ENCODE results near the gene RCHY1. TPM values are rescaled to one million over a fixed set of nuclear protein-coding genes. Genes with fewer than 3 reads are reported as not detected.

RCHY1 gene
- total and polyA plus RNA-seq, 8 donors, result 5.8 to 36.0 (median 15.6) TPM

DNA sequence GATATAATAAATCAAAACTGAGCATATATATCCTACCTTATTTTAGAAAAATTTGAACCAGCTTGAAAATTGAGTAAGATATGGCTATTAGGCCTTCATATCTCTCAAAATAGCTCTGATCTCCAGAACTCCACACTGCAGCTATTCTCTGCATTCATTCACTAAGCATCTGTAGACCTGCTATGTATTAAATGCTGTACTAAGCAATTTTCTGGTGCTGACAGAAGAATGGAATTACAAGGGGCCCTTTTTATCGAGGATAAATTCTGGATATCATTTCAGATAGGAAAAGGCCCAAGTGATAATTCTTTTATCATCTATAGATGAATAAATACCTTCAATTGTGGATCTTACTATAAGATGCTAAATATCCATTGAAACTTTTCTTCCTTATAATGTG, 1.9 kb upstream of the RCHY1 start:
- H3K36me3 ChIP-seq, result peaks cover 5 to 35% (median 29%) of the 10 kb centered on the region in 4 donors
- no peak overlapping the region for H3K27ac ChIP-seq
- H3K27me3 ChIP-seq, result no peaks in the 10 kb centered on the region
- no peak overlapping the region for H3K4me3 ChIP-seq
- intact Hi-C loops (cut with DNase I; ENCODE audit: low total_unique reads), result no loop called here
- peaks cover 27 to 46% (median 40%) of the 10 kb centered on the region in 4 donors for H3K4me1 ChIP-seq
- WGBS, 5 donors, result 74 to 92% (median 86%) methylated on average over 1 of the region's 1 CpG
- TF ChIP-seq EP300 (IDR thresholded peaks at IDR 0.05), result no peak
- TF ChIP-seq POLR2A (IDR thresholded peaks at IDR 0.05), result no peak
- no peak for TF ChIP-seq POLR2AphosphoS5 (IDR thresholded peaks at IDR 0.05)
- TF ChIP-seq, protein P1, sequence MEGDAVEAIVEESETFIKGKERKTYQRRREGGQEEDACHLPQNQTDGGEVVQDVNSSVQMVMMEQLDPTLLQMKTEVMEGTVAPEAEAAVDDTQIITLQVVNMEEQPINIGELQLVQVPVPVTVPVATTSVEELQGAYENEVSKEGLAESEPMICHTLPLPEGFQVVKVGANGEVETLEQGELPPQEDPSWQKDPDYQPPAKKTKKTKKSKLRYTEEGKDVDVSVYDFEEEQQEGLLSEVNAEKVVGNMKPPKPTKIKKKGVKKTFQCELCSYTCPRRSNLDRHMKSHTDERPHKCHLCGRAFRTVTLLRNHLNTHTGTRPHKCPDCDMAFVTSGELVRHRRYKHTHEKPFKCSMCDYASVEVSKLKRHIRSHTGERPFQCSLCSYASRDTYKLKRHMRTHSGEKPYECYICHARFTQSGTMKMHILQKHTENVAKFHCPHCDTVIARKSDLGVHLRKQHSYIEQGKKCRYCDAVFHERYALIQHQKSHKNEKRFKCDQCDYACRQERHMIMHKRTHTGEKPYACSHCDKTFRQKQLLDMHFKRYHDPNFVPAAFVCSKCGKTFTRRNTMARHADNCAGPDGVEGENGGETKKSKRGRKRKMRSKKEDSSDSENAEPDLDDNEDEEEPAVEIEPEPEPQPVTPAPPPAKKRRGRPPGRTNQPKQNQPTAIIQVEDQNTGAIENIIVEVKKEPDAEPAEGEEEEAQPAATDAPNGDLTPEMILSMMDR (IDR thresholded peaks at IDR 0.05), result no peak
- no peaks in the 10 kb centered on the region for H3K9me3 ChIP-seq
- DNase-seq, result no peak

DNA sequence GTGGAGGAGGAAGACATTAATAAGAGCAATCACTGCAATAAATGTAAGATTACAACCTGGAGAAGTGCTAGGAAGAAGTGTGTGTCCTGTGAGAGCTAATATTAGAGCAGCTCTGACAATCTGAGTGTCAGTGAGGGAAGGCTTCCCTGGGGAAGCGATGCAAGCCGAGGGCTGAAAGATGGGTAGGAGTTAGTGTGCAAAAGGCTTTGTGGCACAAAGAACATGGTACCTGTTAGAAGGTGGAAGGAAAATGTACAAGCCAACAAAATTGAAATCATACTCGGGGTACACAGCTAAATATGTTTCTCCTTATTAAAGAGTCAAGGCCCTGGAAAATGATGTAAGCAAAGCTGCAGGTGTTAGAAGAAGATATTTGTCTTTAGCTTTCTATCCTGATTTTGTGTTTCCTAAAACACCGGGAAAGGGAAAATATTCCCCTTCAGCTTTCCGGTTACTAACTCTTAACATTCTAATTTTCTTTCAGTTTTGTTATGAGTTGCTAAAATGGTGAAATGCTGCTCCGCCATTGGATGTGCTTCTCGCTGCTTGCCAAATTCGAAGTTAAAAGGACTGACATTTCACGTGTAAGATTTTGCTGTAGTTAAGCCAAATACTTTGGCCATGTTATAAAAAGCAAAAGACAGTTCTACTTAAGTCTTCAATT, 878 bp upstream of the RCHY1 start:
- intact Hi-C loops (cut with DNase I; ENCODE audit: low total_unique reads), result no loop called here

DNA sequence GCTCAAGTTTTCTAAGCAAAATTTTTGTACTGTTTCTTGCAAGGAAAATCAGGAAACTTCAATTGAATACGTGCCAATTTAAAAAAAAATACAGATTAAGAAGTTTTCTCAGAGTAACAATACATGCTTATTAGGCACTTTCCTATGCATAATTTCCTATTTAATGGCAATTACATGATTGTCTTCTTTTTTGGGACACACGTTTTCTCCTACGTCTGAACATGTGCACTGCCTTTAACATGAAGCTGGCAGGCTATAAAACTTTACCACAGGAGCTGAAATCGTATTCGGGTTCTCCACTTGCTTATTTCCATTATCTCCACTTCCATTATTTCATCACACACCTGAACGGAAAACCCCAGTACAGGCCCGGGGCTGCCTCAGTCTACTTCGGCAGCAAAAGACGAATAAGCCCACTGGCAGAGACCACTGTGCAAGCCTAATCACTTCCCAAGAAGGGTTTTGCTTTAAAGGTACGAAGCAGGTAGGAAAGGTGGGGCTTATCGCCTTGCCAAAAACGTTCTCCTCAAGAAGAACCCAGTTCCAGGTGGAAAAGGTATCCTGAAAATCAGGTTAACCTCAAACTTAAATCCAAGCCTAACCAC, 575 bp downstream of the RCHY1 start:
- 0 to 1% (median 1%) methylated on average over 12 of the region's 12 CpGs for WGBS, 5 donors
- Histone ChIP-seq H3K27ac (peak overlapping the region; percentile 92 to 99 (median 97)), H3K4me3 (peak overlapping the region; percentile 69 to 91 (median 81)), H3K27me3 (no peaks in the 10 kb centered on the region), H3K4me1 (peaks cover 31 to 71% (median 56%) of the 10 kb centered on the region in 4 donors), H3K36me3 (peaks cover 5 to 21% (median 21%) of the 10 kb centered on the region in 4 donors), H3K9me3 (no peaks in the 10 kb centered on the region)
- DNase-seq, result no peak
- TF ChIP-seq POLR2AphosphoS5 (IDR thresholded peaks at IDR 0.05) (no peak), EP300 (IDR thresholded peaks at IDR 0.05) (no peak), POLR2A (IDR thresholded peaks at IDR 0.05) (no peak)
- TF ChIP-seq, protein P1 (IDR thresholded peaks at IDR 0.05), result no peak
- intact Hi-C loops (cut with DNase I; ENCODE audit: low total_unique reads), result no loop called here

More for the DNA sequence above, 878 bp upstream of the RCHY1 start:
- Histone ChIP-seq H3K36me3 (peaks cover 5 to 28% (median 27%) of the 10 kb centered on the region in 4 donors), H3K4me3 (peak overlapping the region; percentile 69 to 91 (median 81)), H3K9me3 (no peaks in the 10 kb centered on the region), H3K27me3 (no peaks in the 10 kb centered on the region), H3K4me1 (peaks cover 31 to 57% (median 45%) of the 10 kb centered on the region in 4 donors), H3K27ac (peak overlapping the region; percentile 92 to 99 (median 97))
- no peak for TF ChIP-seq POLR2A (IDR thresholded peaks at IDR 0.05)
- TF ChIP-seq EP300 (IDR thresholded peaks at IDR 0.05), result no peak
- TF ChIP-seq, protein P1 (IDR thresholded peaks at IDR 0.05), result no peak
- no peak for TF ChIP-seq POLR2AphosphoS5 (IDR thresholded peaks at IDR 0.05)
- DNase-seq, result peak in 1 of 2 donors; percentile 9
- 37 to 47% (median 41%) methylated on average over 9 of the region's 9 CpGs for WGBS, 5 donors

DNA sequence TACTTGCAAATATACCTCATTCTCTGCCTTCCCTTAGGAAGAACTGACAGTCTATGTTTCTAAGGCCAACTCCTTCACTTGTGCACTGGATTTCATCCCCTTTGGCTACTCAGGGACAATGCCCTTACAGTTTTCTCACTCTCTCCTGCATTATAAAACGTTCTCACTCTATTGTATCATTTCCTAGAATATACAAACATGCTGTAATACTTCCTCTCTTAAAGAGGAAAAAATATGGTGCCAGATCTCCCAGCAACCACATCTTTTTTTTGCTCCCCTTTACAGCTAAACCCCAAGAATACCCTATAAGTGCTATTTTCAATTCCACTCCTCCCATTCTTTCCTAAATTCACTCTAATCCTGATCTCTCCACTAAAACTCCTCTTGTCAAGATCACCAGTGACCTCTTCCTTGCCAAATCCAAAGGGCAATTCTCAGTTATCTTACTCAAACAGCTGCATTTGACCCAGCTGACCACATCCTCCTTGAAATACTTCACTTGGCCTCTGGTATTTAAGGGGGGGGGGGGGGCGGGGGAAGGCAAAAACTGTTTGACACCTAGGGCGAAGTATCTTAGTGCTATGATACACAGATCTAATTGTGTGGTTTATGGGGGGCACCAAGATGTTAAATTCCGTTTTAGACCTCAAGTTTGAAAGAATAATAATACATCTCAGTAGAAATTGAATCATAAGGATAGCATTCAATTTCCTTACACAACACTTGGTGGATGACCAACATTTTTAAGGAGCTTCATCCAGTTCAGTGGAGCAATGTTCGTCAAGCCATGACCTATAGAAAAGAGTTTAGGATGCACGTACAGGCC, 1.6 kb downstream of the RCHY1 start:
- Histone ChIP-seq H3K4me3 (peak overlapping the region; percentile 69 to 91 (median 81)), H3K9me3 (no peaks in the 10 kb centered on the region), H3K4me1 (peaks cover 31 to 71% (median 58%) of the 10 kb centered on the region in 4 donors), H3K36me3 (peaks cover 5 to 17% (median 13%) of the 10 kb centered on the region in 4 donors), H3K27ac (peak overlapping the region; percentile 33 to 99 (median 93)), H3K27me3 (no peaks in the 10 kb centered on the region)
- TF ChIP-seq EP300 (IDR thresholded peaks at IDR 0.05), result no peak
- no peak for TF ChIP-seq POLR2AphosphoS5 (IDR thresholded peaks at IDR 0.05)
- TF ChIP-seq, protein P1 (IDR thresholded peaks at IDR 0.05), result no peak
- TF ChIP-seq POLR2A (IDR thresholded peaks at IDR 0.05), result no peak
- DNase-seq, result peak in 1 of 2 donors; percentile 36
- intact Hi-C loops (cut with DNase I; ENCODE audit: low total_unique reads), result no loop called here
- WGBS, 5 donors, result 14 to 40% (median 28%) methylated on average over 6 of the region's 6 CpGs
